T-cell (primary cell): ENCODE measurements around the gene UROS. TPM values are rescaled to one million over a fixed set of nuclear protein-coding genes. Genes with fewer than 3 reads are reported as not detected.

Experiments used
- ATAC-seq, 4 experiments: fragments of 200-7000 bp in 3 of 4; fragments of 150-1000 bp in 1 of 4; cut with Tn5 transposase; replicated peaks in 1 of 4; 1 replicate in 3 of 4; 2 replicates in 1 of 4; pipeline ENCODE4 v1.10.0; 2021; ENCODE audit warnings: moderate library complexity in 3 of 4, mild to moderate bottlenecking in 2 of 4, moderate number of reproducible peaks in 1 of 4
- CTCF ChIA-PET, 2 donors: fragments of 300-600 bp; sonication (Branson Sonifier 250); formaldehyde crosslinking; loops; one replicate each; lab custom pipeline; 2022; ENCODE audit warnings: antibody characterized with exemption in 2 of 2; lab: Charles Lee
- POLR2A ChIA-PET, 2 donors: fragments of 300-600 bp; sonication (Branson Sonifier 250); formaldehyde crosslinking; loops; one replicate each; lab custom pipeline; 2022; ENCODE audit warnings: antibody characterized with exemption in 2 of 2; lab: Charles Lee
- DNase-seq, 35 experiments: peaks; one replicate each; pipeline versions ENCODE4 v3.0.0 to v3.0.0-alpha.2; 2013 to 2023
- H3K27ac ChIP-seq: one replicate; pipeline ENCODE4 v1.5.1; 2013; ENCODE audit warnings: low read length
- H3K27me3 ChIP-seq, 2 experiments: replicated peaks in 1 of 2; 1 replicate in 1 of 2; 2 replicates in 1 of 2; pipeline versions ENCODE4 v1.6.1 to v1.7.0; 2013; ENCODE audit warnings: low read length in 1 of 2, mixed read lengths in 1 of 2; ENCODE audit not compliant: control insufficient read depth in 2 of 2, insufficient read depth in 2 of 2; ENCODE audit errors: extremely low read depth in 1 of 2
- H3K36me3 ChIP-seq, 2 donors: 1 replicate in 1 of 2; 2 replicates in 1 of 2; pipeline versions ENCODE4 v1.6.1 to v1.7.0; 2013; ENCODE audit warnings: low read length in 1 of 2; ENCODE audit not compliant: control insufficient read depth in 2 of 2, insufficient read depth in 1 of 2; ENCODE audit errors: extremely low read depth in 1 of 2
- H3K4me1 ChIP-seq, 2 experiments: 1 replicate in 1 of 2; 2 replicates in 1 of 2; pipeline versions ENCODE4 v1.6.1 to v1.7.0; 2013; ENCODE audit warnings: low read length in 2 of 2, mixed read lengths in 1 of 2; ENCODE audit not compliant: insufficient read depth in 2 of 2, control insufficient read depth in 1 of 2; ENCODE audit errors: extremely low read depth in 1 of 2
- H3K4me3 ChIP-seq, 2 donors: 1 replicate in 1 of 2; 2 replicates in 1 of 2; pipeline versions ENCODE4 v1.5.1 to v1.7.0; 2013; ENCODE audit warnings: mild to moderate bottlenecking in 2 of 2, low read length in 1 of 2, moderate library complexity in 1 of 2; ENCODE audit not compliant: control insufficient read depth in 1 of 2; ENCODE audit errors: extremely low read depth in 1 of 2
- H3K9me3 ChIP-seq: 2 replicates; pipeline ENCODE4 v1.7.0; 2013
- H3K27ac Mint-ChIP-seq, 2 donors: one replicate each; pipeline ENCODE4 v1.8.0; 2020 to 2021; ENCODE audit warnings: mild to moderate bottlenecking in 2 of 2, mixed read lengths in 2 of 2
- H3K27me3 Mint-ChIP-seq, 2 donors: one replicate each; pipeline ENCODE4 v1.8.0; 2021 to 2022; ENCODE audit warnings: mixed read lengths in 2 of 2
- H3K36me3 Mint-ChIP-seq: one replicate; pipeline ENCODE4 v1.8.0; 2021; ENCODE audit warnings: mixed read lengths
- H3K4me1 Mint-ChIP-seq, 3 donors: one replicate each; pipeline ENCODE4 v1.8.0; 2020 to 2022; ENCODE audit warnings: mixed read lengths in 3 of 3, mild to moderate bottlenecking in 1 of 3
- H3K4me3 Mint-ChIP-seq, 3 donors: one replicate each; pipeline ENCODE4 v1.8.0; 2020 to 2022; ENCODE audit warnings: mild to moderate bottlenecking in 3 of 3, mixed read lengths in 3 of 3, moderate library complexity in 3 of 3
- H3K9me3 Mint-ChIP-seq, 3 donors: one replicate each; pipeline ENCODE4 v1.8.0; 2020 to 2022; ENCODE audit warnings: mixed read lengths in 3 of 3
- WGBS: methylation state at CpG from one replicate; pipeline ENCODE4 v1.1.5; 2013; ENCODE audit warnings: missing lambda C conversion rate; ENCODE audit not compliant: insufficient coverage; 5-methylcytosine and 5-hydroxymethylcytosine counted together
- total RNA-seq, 35 experiments: library from RNA in 6 of 35; stranded (reverse) in 6 of 35; fragments of 120-200 nt in 1 of 35; gene quantifications; one replicate each; pipeline versions ENCODE4 v1.2.1 to v1.2.4 and lab custom pipeline; 2013 to 2026

UROS gene
- total RNA-seq, 5 donors from 2014 or later (not counting 1 experiment from before 2014, with no cell fraction given), result 28.9 to 39.2 (median 35.5) TPM

DNA sequence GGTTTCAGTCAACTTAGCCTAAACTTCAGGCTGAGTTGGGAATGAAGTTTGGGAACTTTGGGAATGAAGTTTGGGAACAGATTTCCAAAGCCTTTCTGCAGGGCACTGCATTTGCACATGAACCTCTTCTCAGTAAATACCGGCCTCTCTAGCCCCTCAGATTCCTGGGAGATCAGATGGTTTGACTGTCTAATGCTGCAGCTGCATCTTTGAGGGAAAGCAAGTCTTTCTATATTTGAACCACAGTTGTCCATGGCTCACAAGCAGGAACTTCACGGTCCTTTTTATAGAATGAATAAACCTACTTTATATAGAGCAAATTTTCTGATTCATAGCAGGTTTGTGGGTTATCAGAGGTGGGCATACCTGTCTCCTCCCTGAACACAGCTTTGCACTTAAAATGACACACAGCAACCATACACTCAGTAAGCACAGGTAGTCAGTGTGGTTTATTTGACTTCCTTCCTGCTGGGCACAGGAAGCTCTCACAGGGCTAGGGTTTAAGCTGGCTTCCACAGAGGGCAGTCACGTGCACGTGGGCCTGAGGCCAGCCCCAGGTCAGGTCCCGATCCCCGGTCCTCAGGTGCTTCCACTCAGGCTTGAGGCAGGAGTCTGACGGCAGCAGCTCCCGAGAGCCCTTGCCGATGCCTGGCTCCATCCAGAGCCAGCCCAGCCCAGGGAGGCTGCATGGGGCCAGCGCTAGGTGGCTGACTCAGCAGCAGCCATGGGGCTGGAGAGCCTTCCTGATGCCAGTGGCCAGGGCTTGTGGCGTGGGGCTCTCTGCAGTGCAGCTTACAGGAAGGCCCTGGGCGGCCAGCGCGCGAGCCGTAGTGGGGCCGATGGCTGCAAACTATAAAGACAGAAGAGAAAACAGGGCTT is 34.7 kb downstream of the UROS start:
- Mint-ChIP-seq H3K9me3 (no peaks in the 10 kb centered on the region), H3K36me3 (peaks cover 37% of the 10 kb centered on the region), H3K4me1 (peaks cover 20 to 22% (median 21%) of the 10 kb centered on the region in 3 donors), H3K4me3 (peak overlapping the region in 1 of 3 donors; percentile 37), H3K27me3 (no peaks in the 10 kb centered on the region), H3K27ac (peak overlapping the region; percentile 44 to 75)
- H3K27me3 ChIP-seq, result no peaks in the 10 kb centered on the region
- 73% methylated on average over 16 of the region's 17 CpGs for WGBS
- peak overlapping the region; percentile 28 for H3K27ac ChIP-seq
- ATAC-seq (peak in 3 of 4 experiments; percentile 48 to 74 (median 69)), DNase-seq (no peak)
- ChIA-PET POLR2A (no interaction called here), CTCF (no interaction called here)
- peaks cover 2 to 14% of the 10 kb centered on the region in 2 experiments for H3K4me1 ChIP-seq
- H3K36me3 ChIP-seq, result peaks cover 8 to 11% of the 10 kb centered on the region in 2 donors
- no peaks in the 10 kb centered on the region for H3K9me3 ChIP-seq
- H3K4me3 ChIP-seq, result no peak overlapping the region

DNA sequence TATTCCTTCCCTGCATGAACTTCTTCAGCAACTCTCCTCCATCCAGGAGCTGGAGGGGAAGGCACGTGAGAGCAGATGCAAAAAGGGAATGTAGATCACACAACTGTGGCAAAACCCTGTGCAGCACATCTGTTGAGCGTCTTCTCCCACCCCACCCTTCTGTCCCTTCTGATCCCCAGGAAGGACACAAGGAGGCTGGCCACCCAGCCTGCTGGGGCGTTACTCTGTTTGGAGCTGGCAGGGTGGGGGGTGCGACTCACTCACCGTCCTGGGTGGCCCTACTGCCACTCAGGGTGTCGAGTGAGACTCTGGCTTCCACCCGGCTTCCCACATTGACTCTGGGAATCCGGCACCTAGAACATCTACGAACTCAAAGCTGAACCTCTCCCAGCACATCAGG is 37.3 kb downstream of the UROS start:
- Mint-ChIP-seq H3K4me1 (peaks cover 20 to 22% (median 21%) of the 10 kb centered on the region in 3 donors), H3K36me3 (peaks cover 20% of the 10 kb centered on the region), H3K4me3 (no peak overlapping the region), H3K9me3 (no peaks in the 10 kb centered on the region), H3K27ac (no peak overlapping the region), H3K27me3 (no peaks in the 10 kb centered on the region)
- Histone ChIP-seq H3K27ac (no peak overlapping the region), H3K27me3 (no peaks in the 10 kb centered on the region), H3K36me3 (peaks cover 3 to 5% of the 10 kb centered on the region in 2 donors), H3K9me3 (no peaks in the 10 kb centered on the region), H3K4me1 (peaks cover 2 to 14% of the 10 kb centered on the region in 2 experiments), H3K4me3 (no peak overlapping the region)
- ATAC-seq, result no peak
- 96% methylated on average over 4 of the region's 9 CpGs for WGBS
- ChIA-PET CTCF (no interaction called here), POLR2A (interaction anchor here in 1 of 2 donors (0.6 kb wide), 1 partner anchor 31 kb away, joined by 5 read pairs; no protein-coding TSS in a partner anchor)
- DNase-seq, result no peak

DNA sequence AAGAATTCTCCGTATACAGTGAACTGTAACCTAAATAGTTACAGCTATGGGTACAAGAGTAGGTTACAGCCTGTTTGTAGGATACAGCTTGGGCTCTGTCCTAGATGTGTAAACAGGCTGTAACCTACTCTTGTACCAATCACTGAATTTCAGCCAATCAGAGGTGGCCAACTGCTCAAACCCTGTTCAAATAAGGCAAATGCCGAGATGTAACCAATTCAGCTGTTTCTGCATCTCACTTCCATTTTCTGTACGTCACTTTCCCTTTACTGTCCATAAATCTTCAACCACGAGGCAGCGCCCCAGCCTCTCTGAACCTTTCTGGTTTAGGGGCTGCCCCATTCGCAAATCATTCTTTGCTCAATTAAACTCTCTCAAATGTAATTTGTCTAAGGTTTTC is 39.1 kb downstream of the UROS start:
- ChIA-PET POLR2A (no interaction called here), CTCF (no interaction called here)
- H3K27me3 Mint-ChIP-seq, result no peaks in the 10 kb centered on the region
- H3K4me1 ChIP-seq, result peaks cover 2 to 13% of the 10 kb centered on the region in 2 experiments
- H3K4me3 Mint-ChIP-seq, result no peak overlapping the region
- DNase-seq (no peak), ATAC-seq (no peak)
- no peaks in the 10 kb centered on the region for H3K9me3 Mint-ChIP-seq
- peaks cover 17 to 21% (median 19%) of the 10 kb centered on the region in 3 donors for H3K4me1 Mint-ChIP-seq
- H3K36me3 Mint-ChIP-seq, result peaks cover 14% of the 10 kb centered on the region
- H3K36me3 ChIP-seq, result peaks cover 0 to 3% of the 10 kb centered on the region in 2 donors
- WGBS, result 50% methylated on average over 2 of the region's 6 CpGs
- H3K9me3 ChIP-seq, result no peaks in the 10 kb centered on the region
- no peaks in the 10 kb centered on the region for H3K27me3 ChIP-seq
- H3K27ac ChIP-seq, result no peak overlapping the region
- H3K27ac Mint-ChIP-seq, result no peak overlapping the region
- H3K4me3 ChIP-seq, result no peak overlapping the region

DNA sequence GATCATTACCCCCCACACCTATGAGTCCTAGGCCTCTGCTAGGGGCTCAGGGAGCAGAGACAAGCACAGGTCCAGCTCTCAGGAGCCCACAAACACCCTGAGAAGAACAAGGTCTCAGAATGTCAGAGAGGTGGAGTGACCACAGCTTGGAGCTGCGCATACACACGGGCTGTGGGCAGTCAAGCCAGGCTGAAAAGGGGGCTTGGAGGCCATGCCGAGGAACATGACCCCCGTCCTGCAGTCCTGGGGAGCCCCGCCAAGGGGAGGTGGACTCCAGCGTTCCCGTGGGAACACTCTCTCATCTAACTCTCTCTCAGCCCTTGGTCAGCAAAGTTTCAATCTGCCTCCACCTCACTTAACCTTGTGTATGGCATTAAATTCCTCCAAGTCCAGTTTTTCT is 39.6 kb downstream of the UROS start:
- no peaks in the 10 kb centered on the region for H3K9me3 ChIP-seq
- no peak overlapping the region for H3K4me3 ChIP-seq
- H3K27ac Mint-ChIP-seq, result no peak overlapping the region
- ChIA-PET CTCF (no interaction called here), POLR2A (no interaction called here)
- 95% methylated on average over 7 of the region's 7 CpGs for WGBS
- H3K4me1 ChIP-seq, result peaks cover 2 to 8% of the 10 kb centered on the region in 2 experiments
- no peak for DNase-seq
- no peaks in the 10 kb centered on the region for H3K27me3 ChIP-seq
- no peak for ATAC-seq
- no peaks in the 10 kb centered on the region for H3K36me3 ChIP-seq
- peaks cover 14% of the 10 kb centered on the region for H3K36me3 Mint-ChIP-seq
- H3K9me3 Mint-ChIP-seq, result no peaks in the 10 kb centered on the region
- no peak overlapping the region for H3K4me3 Mint-ChIP-seq
- peaks cover 13 to 17% (median 15%) of the 10 kb centered on the region in 3 donors for H3K4me1 Mint-ChIP-seq
- H3K27me3 Mint-ChIP-seq, result no peaks in the 10 kb centered on the region
- H3K27ac ChIP-seq, result no peak overlapping the region

DNA sequence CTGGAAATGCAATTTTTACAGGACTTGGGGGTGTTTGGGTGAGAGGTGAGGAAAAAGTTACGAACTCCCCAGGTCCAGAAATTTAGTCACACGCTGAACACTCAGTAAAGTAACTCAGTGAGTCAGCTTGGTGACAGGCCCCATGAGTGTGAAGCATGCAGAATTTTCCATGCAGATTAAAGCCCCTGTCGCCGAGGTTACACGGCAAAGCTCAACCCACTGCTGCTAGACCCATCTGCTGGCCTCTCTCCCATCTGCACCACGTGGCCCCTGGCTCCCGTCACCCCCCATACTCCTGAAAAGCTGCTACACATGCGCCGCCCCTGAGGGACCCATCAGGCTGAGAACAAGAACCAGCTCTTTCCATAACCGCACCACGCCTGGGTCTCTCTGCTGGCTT is 40.4 kb downstream of the UROS start:
- DNase-seq, result no peak
- Mint-ChIP-seq H3K27me3 (peaks cover 0 to 4% of the 10 kb centered on the region in 2 donors), H3K4me1 (peaks cover 5 to 9% (median 7%) of the 10 kb centered on the region in 3 donors), H3K4me3 (no peak overlapping the region), H3K9me3 (no peaks in the 10 kb centered on the region), H3K27ac (no peak overlapping the region), H3K36me3 (peaks cover 11% of the 10 kb centered on the region)
- no peak for ATAC-seq
- WGBS, result 81% methylated on average over 7 of the region's 11 CpGs
- Histone ChIP-seq H3K4me1 (no peaks in the 10 kb centered on the region), H3K9me3 (no peaks in the 10 kb centered on the region), H3K27me3 (peaks cover 0 to 5% of the 10 kb centered on the region in 2 experiments), H3K4me3 (no peak overlapping the region), H3K36me3 (no peaks in the 10 kb centered on the region), H3K27ac (no peak overlapping the region)
- ChIA-PET POLR2A (no interaction called here), CTCF (no interaction called here)

DNA sequence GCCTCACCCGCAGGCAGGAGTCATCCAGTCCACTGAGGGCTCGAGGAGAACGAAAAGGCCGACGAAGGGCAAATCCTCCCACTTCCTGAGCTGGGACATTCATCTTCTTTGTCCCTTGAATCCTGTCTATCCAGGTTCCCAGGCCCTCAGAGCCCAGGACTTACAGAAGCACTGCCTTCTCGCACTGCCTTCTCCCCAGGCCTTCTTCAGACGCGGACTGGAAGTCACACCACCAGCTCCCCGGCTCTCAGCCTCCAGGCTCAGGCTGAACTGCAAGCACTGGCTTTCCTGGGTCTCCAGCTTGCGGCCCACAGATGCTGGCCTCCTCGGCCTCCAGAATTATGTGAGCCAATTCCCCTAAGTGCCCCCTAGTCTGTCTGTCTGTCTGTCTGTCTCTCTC is 41.0 kb downstream of the UROS start:
- no peak for DNase-seq
- no peak overlapping the region for H3K4me3 Mint-ChIP-seq

More for the DNA sequence above, 41.0 kb downstream of the UROS start:
- H3K27me3 ChIP-seq, result peaks cover 0 to 7% of the 10 kb centered on the region in 2 experiments
- H3K4me1 Mint-ChIP-seq, result peaks cover under 1 to 4% (median 2%) of the 10 kb centered on the region in 3 donors
- H3K27ac ChIP-seq, result no peak overlapping the region
- ChIA-PET CTCF (no interaction called here), POLR2A (no interaction called here)
- no peaks in the 10 kb centered on the region for H3K4me1 ChIP-seq
- H3K36me3 Mint-ChIP-seq, result peaks cover 8% of the 10 kb centered on the region
- 90% methylated on average over 10 of the region's 11 CpGs for WGBS
- peaks cover 0 to 4% of the 10 kb centered on the region in 2 donors for H3K27me3 Mint-ChIP-seq
- H3K27ac Mint-ChIP-seq, result no peak overlapping the region
- H3K36me3 ChIP-seq, result no peaks in the 10 kb centered on the region
- ATAC-seq, result no peak
- H3K9me3 ChIP-seq, result no peaks in the 10 kb centered on the region
- H3K9me3 Mint-ChIP-seq, result no peaks in the 10 kb centered on the region
- H3K4me3 ChIP-seq, result no peak overlapping the region
